SU-DHL-6 (cell line): ENCODE measurements around the gene ZNF613.

Experiments
- H2AFZ ChIP-seq: fragments of 200-600 bp; sonication (generic); 2 replicates; pipeline ENCODE4 v1.6.1; 2014; ENCODE audit warnings: low read depth, mild to moderate bottlenecking, moderate library complexity, mixed read lengths, antibody characterized with exemption, low read length; ENCODE audit not compliant: severe bottlenecking
- H3F3A ChIP-seq: fragments of 200-600 bp; shearing (Covaris generic); 2 replicates; pipeline ENCODE4 v1.6.0; 2016; ENCODE audit warnings: antibody characterized with exemption, mild to moderate bottlenecking; ENCODE audit not compliant: insufficient read depth
- H3K27ac ChIP-seq: fragments of 200-600 bp; sonication (generic); 2 replicates; pipeline ENCODE4 v1.5.1; 2016; ENCODE audit warnings: low read depth, mild to moderate bottlenecking, low read length, moderate library complexity, mixed read lengths
- H3K27me3 ChIP-seq: fragments of 200-600 bp; sonication (generic), shearing (Covaris generic); 2 replicates; pipeline ENCODE4 v1.6.0; 2014; ENCODE audit warnings: mild to moderate bottlenecking, low read length
- H3K36me3 ChIP-seq: fragments of 200-600 bp; sonication (generic); 2 replicates; pipeline ENCODE4 v1.6.1; 2014; ENCODE audit warnings: mild to moderate bottlenecking, low read length, mixed read lengths
- H3K4me2 ChIP-seq: fragments of 300-600, 200-600 bp; shearing (Covaris generic), sonication (generic); 2 replicates; pipeline ENCODE4 v1.6.0; 2014; ENCODE audit warnings: low read length, low read depth, mild to moderate bottlenecking; ENCODE audit not compliant: poor library complexity, severe bottlenecking
- H3K4me3 ChIP-seq: fragments of 200-600 bp; sonication (generic); 2 replicates; pipeline ENCODE4 v1.5.1; 2014; ENCODE audit warnings: antibody characterized with exemption, low read length, mild to moderate bottlenecking, mixed read lengths; ENCODE audit not compliant: insufficient read depth, poor library complexity, severe bottlenecking
- H3K79me2 ChIP-seq: fragments of 200-600 bp; sonication (generic); 2 replicates; pipeline ENCODE4 v1.6.1; 2014; ENCODE audit warnings: mild to moderate bottlenecking, low read length, moderate library complexity; ENCODE audit not compliant: insufficient read depth
- H3K9ac ChIP-seq: fragments of 200-600 bp; sonication (generic); 2 replicates; pipeline ENCODE4 v1.7.0; 2014; ENCODE audit warnings: mild to moderate bottlenecking, low read length
- H3K9me2 ChIP-seq: fragments of 200-600 bp; sonication (generic); replicated peaks from 2 replicates; pipeline ENCODE4 v1.6.1; 2014; ENCODE audit warnings: low read length; ENCODE audit not compliant: insufficient read depth
- H3K9me3 ChIP-seq: fragments of 200-600 bp; sonication (generic); 2 replicates; pipeline ENCODE4 v1.6.1; 2014; ENCODE audit warnings: low read length, mixed read lengths; ENCODE audit not compliant: insufficient read depth
- H4K20me1 ChIP-seq: fragments of 200-600 bp; sonication (generic); 2 replicates; pipeline ENCODE4 v1.6.1; 2014; ENCODE audit warnings: low read depth, mild to moderate bottlenecking, antibody characterized with exemption, low read length, moderate library complexity, mixed read lengths
- CTCF ChIP-seq: fragments of 200-600 bp; sonication (generic); IDR thresholded peaks from one replicate; pipeline ENCODE4 v1.5.1; 2017; ENCODE audit warnings: antibody characterized with exemption, mild to moderate bottlenecking, low read length, moderate library complexity; ENCODE audit not compliant: insufficient read depth, poor library complexity, severe bottlenecking
- EZH2phosphoT487 ChIP-seq: fragments of 200-600 bp; sonication (generic), shearing (Covaris generic); conservative IDR thresholded peaks from 2 replicates; pipeline ENCODE4 v1.6.1; 2018; ENCODE audit warnings: mild to moderate bottlenecking, antibody characterized with exemption, low read length, moderate library complexity, mixed read lengths

ZNF613 gene

GRCh38 chr19:51986309-51987291 lies 59.3 kb downstream of the ZNF613 start, which contains the start of gene ZNF350:
TSS of gene ZNF350 (minus strand) at chr19:51986840. CDS start at chr19:51974360, 12,480 bp downstream.
- H3K4me3 ChIP-seq: no peak within 1 kb of the TSS
- no peak within 1 kb of the TSS for H2AFZ ChIP-seq
- H3K27me3 ChIP-seq: no peaks in the 10 kb centered on the region
- no peak within 1 kb of the TSS for H3K9ac ChIP-seq
- H3F3A ChIP-seq: no peaks in the 10 kb centered on the region
- no peak within 1 kb of the TSS for H3K27ac ChIP-seq
- H3K4me2 ChIP-seq: no peak within 1 kb of the TSS
- no peaks in the 10 kb centered on the region for H3K79me2 ChIP-seq
- no peaks in the 10 kb centered on the region; the same call in 1 of the 2 replicates for H3K9me3 ChIP-seq
- no peaks in the 10 kb centered on the region for H3K36me3 ChIP-seq
- no peaks in the 10 kb centered on the region for H4K20me1 ChIP-seq
- no peak for TF ChIP-seq EZH2phosphoT487
- TF ChIP-seq CTCF: no peak
- H3K9me2 ChIP-seq: no peaks in the 10 kb centered on the region

GRCh38 chr19:51993422-51993821 lies 66.2 kb downstream of the ZNF613 start:
- H3K27ac ChIP-seq: no peak overlapping the region
- peaks cover 25% of the 10 kb centered on the region; the same call in 1 of the 2 replicates for H3K9me3 ChIP-seq
- H3K4me3 ChIP-seq: no peak overlapping the region
- no peaks in the 10 kb centered on the region for H3K9me2 ChIP-seq
- no peak overlapping the region for H3K4me2 ChIP-seq
- no peaks in the 10 kb centered on the region for H3F3A ChIP-seq
- no peaks in the 10 kb centered on the region for H3K79me2 ChIP-seq
- H2AFZ ChIP-seq: no peak overlapping the region
- H4K20me1 ChIP-seq: no peaks in the 10 kb centered on the region
- H3K36me3 ChIP-seq: no peaks in the 10 kb centered on the region
- no peak overlapping the region for H3K9ac ChIP-seq
- TF ChIP-seq EZH2phosphoT487 (no peak), CTCF (no peak)
- no peaks in the 10 kb centered on the region for H3K27me3 ChIP-seq

GRCh38 chr19:51994048-51994644 lies 66.9 kb downstream of the ZNF613 start:
- H3K27me3 ChIP-seq: no peaks in the 10 kb centered on the region

More at GRCh38 chr19:51994048-51994644, 66.9 kb downstream of the ZNF613 start:
- H3K4me3 ChIP-seq: no peak overlapping the region
- TF ChIP-seq EZH2phosphoT487 (no peak), CTCF (no peak)
- peaks cover 25% of the 10 kb centered on the region; the same call in 1 of the 2 replicates for H3K9me3 ChIP-seq
- H3K27ac ChIP-seq: no peak overlapping the region
- no peaks in the 10 kb centered on the region for H4K20me1 ChIP-seq
- no peaks in the 10 kb centered on the region for H3K79me2 ChIP-seq
- no peaks in the 10 kb centered on the region for H3F3A ChIP-seq
- H3K9ac ChIP-seq: no peak overlapping the region
- H3K9me2 ChIP-seq: no peaks in the 10 kb centered on the region
- H3K4me2 ChIP-seq: no peak overlapping the region
- no peak overlapping the region for H2AFZ ChIP-seq
- no peaks in the 10 kb centered on the region for H3K36me3 ChIP-seq
